Activated CD4-positive, alpha-beta T cell treated with anti-CD3 and anti-CD28 coated beads for 4 hours (primary cell): Measurements from ENCODE around the gene OR52D1.

ENCODE experiments used
- DNase-seq, 2 donors: peaks; one replicate each; pipeline ENCODE4 v3.0.0-alpha.2; 2020

Gene OR52D1

GRCh38 chr11:5514841-5515240, 26.4 kb downstream of the OR52D1 start:
- DNase-seq = no peak

- no peak for DNase-seq
Observed at GRCh38 chr11:5516599-5516998, 28.1 kb downstream of the OR52D1 start, which contains the start of gene UBQLNL. Gene UBQLNL, minus strand, starts transcription at chr11:5516699. Its CDS starts 258 bp downstream, at chr11:5516441.

- no peak for DNase-seq
Observed at GRCh38 chr11:5521540-5521939, 33.1 kb downstream of the OR52D1 start.

GRCh38 chr11:5522308-5522707, 33.8 kb downstream of the OR52D1 start:
- DNase-seq = no peak

- DNase-seq = no peak
Observed at GRCh38 chr11:5524756-5525155, 36.3 kb downstream of the OR52D1 start.

GRCh38 chr11:5527716-5528115, 39.2 kb downstream of the OR52D1 start:
- DNase-seq = no peak

- DNase-seq = no peak
Observed at GRCh38 chr11:5528495-5528894, 40.0 kb downstream of the OR52D1 start.

GRCh38 chr11:5531053-5531831, 42.8 kb downstream of the OR52D1 start:
- no peak for DNase-seq

GRCh38 chr11:5534046-5534445, 45.6 kb downstream of the OR52D1 start:
- no peak for DNase-seq

- no peak for DNase-seq
Observed at GRCh38 chr11:5536482-5536881, 48.0 kb downstream of the OR52D1 start.
